Posterior vena cava (tissue), 2 donors: ENCODE measurements around the gene MME. TPM values are rescaled to one million over a fixed set of nuclear protein-coding genes. Genes with fewer than 3 reads are reported as not detected.

Experiments used
- DNase-seq: peaks from one replicate; pipeline ENCODE4 v3.0.0-alpha.2; 2020; ENCODE audit warnings: low spot score
- intact Hi-C, 2 donors: fragments of 100-400 bp; cut with DNase I; formaldehyde crosslinking; loops; one replicate each; pipeline versions ENCODE4 v1.14.1 to v1.14.2; 2022 to 2023
- long read RNA-seq, 2 donors: library from polyadenylated mRNA; unstranded; transcript quantifications; one replicate each; pipeline ENCODE4 v2.0.0, GENCODE V29; 2020 to 2021
- total RNA-seq, 2 donors: library from RNA; stranded (reverse); fragmentation: NEBNext Ultra II Directional; extraction: Animal tissue kit (Norgen Biotek cat#: 25700); gene quantifications; one replicate each; pipeline ENCODE4 v1.2.1, GENCODE V29; 2021
- donor health status: DM: yes; HTN: yes; CAD: no.
- donor health status: DM: yes; HTN: yes; CAD: no.

Gene MME
- total RNA-seq, result 1 to 10 TPM; 1.1 to 3.2 TPM
- long read RNA-seq, donor 1, result 0 reads
- long read RNA-seq, donor 2, result 0 reads

GRCh38 chr3:155079746-155080487 is at the start of gene MME:
Gene MME (plus strand): TSS chr3:155080319. CDS start chr3:155084168, 3,849 bp downstream.
- intact Hi-C loops, result no loop called here
- DNase-seq, result peak; percentile 80

GRCh38 chr3:155031186-155031585 is 48.9 kb upstream of the MME start:
- intact Hi-C loops, result no loop called here
- DNase-seq, result no peak

- intact Hi-C loops, result no loop called here
Observed at GRCh38 chr3:155032918-155033317, 47.2 kb upstream of the MME start.

GRCh38 chr3:155034786-155035185 is 45.3 kb upstream of the MME start:
- DNase-seq, result no peak
- intact Hi-C loops, result no loop called here

More at GRCh38 chr3:155032918-155033317, 47.2 kb upstream of the MME start:
- no peak for DNase-seq

- intact Hi-C loops, result no loop called here
- no peak for DNase-seq
Observed at GRCh38 chr3:155035553-155035952, 44.6 kb upstream of the MME start.

GRCh38 chr3:155037508-155038202 is 42.5 kb upstream of the MME start:
- intact Hi-C loops, result no loop called here
- no peak for DNase-seq

- intact Hi-C loops, result no loop called here
- DNase-seq, result no peak
Observed at GRCh38 chr3:155038203-155038554, 41.9 kb upstream of the MME start.

- DNase-seq, result no peak
- intact Hi-C loops, result no loop called here
Observed at GRCh38 chr3:155046935-155047334, 33.2 kb upstream of the MME start.

GRCh38 chr3:155047672-155048071 is 32.4 kb upstream of the MME start:
- intact Hi-C loops, result no loop called here
- no peak for DNase-seq

GRCh38 chr3:155049959-155050358 is 30.2 kb upstream of the MME start:
- no peak for DNase-seq
- intact Hi-C loops, result no loop called here

GRCh38 chr3:155052470-155052869 is 27.6 kb upstream of the MME start:
- intact Hi-C loops, result no loop called here
- no peak for DNase-seq

GRCh38 chr3:155053756-155054155 is 26.4 kb upstream of the MME start:
- no peak for DNase-seq
- intact Hi-C loops, result no loop called here

- intact Hi-C loops, result no loop called here
- DNase-seq, result no peak
Observed at GRCh38 chr3:155064920-155065319, 15.2 kb upstream of the MME start.

- DNase-seq, result no peak
- intact Hi-C loops, result no loop called here
Observed at GRCh38 chr3:155065537-155065936, 14.6 kb upstream of the MME start.

- intact Hi-C loops, result no loop called here
- no peak for DNase-seq
Observed at GRCh38 chr3:155069729-155070128, 10.4 kb upstream of the MME start.

- no peak for DNase-seq
- intact Hi-C loops, result no loop called here
Observed at GRCh38 chr3:155070316-155070715, 9.8 kb upstream of the MME start.

GRCh38 chr3:155070932-155071387 is 9.2 kb upstream of the MME start:
- intact Hi-C loops, result no loop called here
- no peak for DNase-seq

GRCh38 chr3:155075200-155075599 is 4.9 kb upstream of the MME start:
- DNase-seq, result no peak
- intact Hi-C loops, result no loop called here

GRCh38 chr3:155076888-155077287 is 3.2 kb upstream of the MME start:
- no peak for DNase-seq
- intact Hi-C loops, result no loop called here

- intact Hi-C loops, result no loop called here
- no peak for DNase-seq
Observed at GRCh38 chr3:155078711-155079467, 1.2 kb upstream of the MME start.
